Omental fat pad (tissue), 4 donors: ENCODE data around the gene GPR39. TPM values are rescaled to one million over a fixed set of nuclear protein-coding genes. Genes with fewer than 3 reads are reported as not detected.

ENCODE experiments used
- ATAC-seq: fragments of 150-250 bp; one replicate; pipeline ENCODE4 v1.9.1; 2016; ENCODE audit warnings: mild to moderate bottlenecking, moderate library complexity; ENCODE audit not compliant: low FRiP score
- DNase-seq: peaks from one replicate; pipeline ENCODE4 v3.0.0-alpha.2; 2019; ENCODE audit warnings: low spot score
- total RNA-seq, 4 donors: library from RNA; depleted of rRNA; stranded (reverse); fragments of >200 nt; gene quantifications; one replicate each; pipeline ENCODE4 v1.1.0, GENCODE V29; 2016
- TF ChIP-seq, protein P1 (sequence below), 3 donors: fragments of 450-650 bp; IDR thresholded peaks; one replicate each; pipeline ENCODE4 v1.5.1; 2016 to 2017; ENCODE audit warnings: antibody characterized with exemption in 3 of 3, mild to moderate bottlenecking in 3 of 3, moderate library complexity in 2 of 3

The GPR39 gene
- total RNA-seq, 4 donors from 2014 or later: not detected

DNA sequence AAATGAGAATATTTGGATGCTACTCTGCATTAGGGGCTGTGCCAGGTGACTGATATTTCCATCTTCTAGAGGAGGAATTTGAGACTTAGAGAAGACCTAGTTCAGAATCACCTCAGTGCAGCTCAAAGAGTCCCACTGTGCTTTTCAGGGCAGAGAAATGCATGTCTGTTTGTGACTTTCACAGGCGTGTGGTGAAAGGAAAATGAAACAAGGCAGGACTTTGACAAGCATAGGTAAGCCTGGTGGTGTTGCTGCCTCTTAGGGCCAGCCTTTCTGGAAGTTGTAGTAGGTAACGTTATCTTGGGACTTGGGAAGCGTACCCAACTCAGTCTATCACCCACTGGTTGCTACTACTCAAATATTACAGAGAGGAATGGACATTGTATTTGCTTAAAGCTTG is 2.6 kb downstream of the GPR39 start:
- DNase-seq (no peak), ATAC-seq (no peak)
- TF ChIP-seq, protein P1, sequence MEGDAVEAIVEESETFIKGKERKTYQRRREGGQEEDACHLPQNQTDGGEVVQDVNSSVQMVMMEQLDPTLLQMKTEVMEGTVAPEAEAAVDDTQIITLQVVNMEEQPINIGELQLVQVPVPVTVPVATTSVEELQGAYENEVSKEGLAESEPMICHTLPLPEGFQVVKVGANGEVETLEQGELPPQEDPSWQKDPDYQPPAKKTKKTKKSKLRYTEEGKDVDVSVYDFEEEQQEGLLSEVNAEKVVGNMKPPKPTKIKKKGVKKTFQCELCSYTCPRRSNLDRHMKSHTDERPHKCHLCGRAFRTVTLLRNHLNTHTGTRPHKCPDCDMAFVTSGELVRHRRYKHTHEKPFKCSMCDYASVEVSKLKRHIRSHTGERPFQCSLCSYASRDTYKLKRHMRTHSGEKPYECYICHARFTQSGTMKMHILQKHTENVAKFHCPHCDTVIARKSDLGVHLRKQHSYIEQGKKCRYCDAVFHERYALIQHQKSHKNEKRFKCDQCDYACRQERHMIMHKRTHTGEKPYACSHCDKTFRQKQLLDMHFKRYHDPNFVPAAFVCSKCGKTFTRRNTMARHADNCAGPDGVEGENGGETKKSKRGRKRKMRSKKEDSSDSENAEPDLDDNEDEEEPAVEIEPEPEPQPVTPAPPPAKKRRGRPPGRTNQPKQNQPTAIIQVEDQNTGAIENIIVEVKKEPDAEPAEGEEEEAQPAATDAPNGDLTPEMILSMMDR (IDR thresholded peaks at IDR 0.05): no peak

DNA sequence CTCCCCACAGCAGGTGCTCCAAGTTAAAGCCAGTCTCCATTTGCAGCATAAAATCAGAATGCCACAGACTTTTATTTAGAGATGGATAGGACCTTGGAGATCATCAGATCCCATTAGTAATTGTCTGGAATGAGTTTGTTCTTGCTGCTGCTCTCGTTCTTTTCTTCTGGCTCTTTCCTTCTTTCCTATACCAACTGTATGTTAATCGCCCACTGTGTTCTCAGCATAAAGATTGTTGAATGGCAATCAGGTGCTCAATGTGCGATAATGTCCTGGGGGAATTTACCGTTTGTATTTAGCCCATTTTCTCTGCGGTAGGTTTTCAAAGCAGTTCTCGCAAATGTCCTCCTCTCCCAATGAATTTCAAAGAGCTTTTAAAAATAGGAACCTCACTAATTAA is 3.3 kb downstream of the GPR39 start:
- DNase-seq: no peak
- no peak for ATAC-seq
- TF ChIP-seq, protein P1 (IDR thresholded peaks at IDR 0.05): no peak

GRCh38 chr2:132420816-132421805 is 4.5 kb downstream of the GPR39 start:
- ATAC-seq: no peak
- TF ChIP-seq, protein P1 (IDR thresholded peaks at IDR 0.05): no peak
- DNase-seq: no peak

DNA sequence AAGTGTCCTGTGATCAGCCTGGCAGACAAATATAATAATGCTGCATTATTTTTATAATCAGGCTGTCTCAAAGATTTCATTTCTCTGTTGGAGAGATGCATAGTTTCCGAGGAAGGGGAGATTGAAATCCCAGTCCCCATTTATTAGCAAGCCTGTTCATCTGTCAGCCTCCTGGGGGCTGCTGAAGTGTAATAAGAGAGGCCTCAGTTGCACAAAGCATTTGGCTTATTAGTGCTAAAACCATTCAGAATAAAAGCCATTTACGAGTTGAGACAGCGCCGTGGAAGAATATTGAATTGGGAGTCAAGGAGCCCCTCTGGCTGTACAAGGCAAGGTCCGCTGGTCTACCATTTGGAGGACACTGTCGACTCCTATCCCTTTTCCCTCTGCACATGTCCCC is 6.1 kb downstream of the GPR39 start:
- TF ChIP-seq, protein P1 (IDR thresholded peaks at IDR 0.05): no peak
- no peak for DNase-seq
- no peak for ATAC-seq

- peak; percentile 87 for ATAC-seq
- no peak for DNase-seq
- TF ChIP-seq, protein P1 (IDR thresholded peaks at IDR 0.05): no peak
These were observed 8.0 kb downstream of the GPR39 start for GRCh38 chr2:132424526-132425121.

DNA sequence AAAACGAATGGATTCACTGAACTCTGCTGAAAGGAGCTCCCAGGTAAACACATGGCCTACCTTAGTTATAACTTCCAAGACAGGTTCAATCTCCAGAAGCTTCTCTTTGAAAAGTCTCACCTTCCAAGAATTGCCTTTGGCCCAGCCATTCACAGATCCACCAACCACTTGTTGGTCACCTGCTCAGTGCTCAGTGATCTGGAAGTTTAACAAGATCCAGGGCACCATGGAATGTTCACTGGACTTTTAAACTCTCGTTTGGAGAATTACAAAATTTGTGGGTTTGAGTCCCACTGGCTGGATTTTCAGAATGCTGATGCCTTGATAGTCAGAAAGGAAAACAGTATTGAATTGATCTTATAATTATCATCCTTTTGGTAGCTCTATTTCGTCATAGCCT is 9.4 kb downstream of the GPR39 start:
- TF ChIP-seq, protein P1 (IDR thresholded peaks at IDR 0.05): no peak
- ATAC-seq (no peak), DNase-seq (no peak)
